Fibroblast of upper back skin (primary cell): Measurements from ENCODE around the gene ZNF124.

Experiments
- DNase-seq: peaks from one replicate; pipeline ENCODE4 v3.0.0-alpha.2; 2013

Gene ZNF124

DNA sequence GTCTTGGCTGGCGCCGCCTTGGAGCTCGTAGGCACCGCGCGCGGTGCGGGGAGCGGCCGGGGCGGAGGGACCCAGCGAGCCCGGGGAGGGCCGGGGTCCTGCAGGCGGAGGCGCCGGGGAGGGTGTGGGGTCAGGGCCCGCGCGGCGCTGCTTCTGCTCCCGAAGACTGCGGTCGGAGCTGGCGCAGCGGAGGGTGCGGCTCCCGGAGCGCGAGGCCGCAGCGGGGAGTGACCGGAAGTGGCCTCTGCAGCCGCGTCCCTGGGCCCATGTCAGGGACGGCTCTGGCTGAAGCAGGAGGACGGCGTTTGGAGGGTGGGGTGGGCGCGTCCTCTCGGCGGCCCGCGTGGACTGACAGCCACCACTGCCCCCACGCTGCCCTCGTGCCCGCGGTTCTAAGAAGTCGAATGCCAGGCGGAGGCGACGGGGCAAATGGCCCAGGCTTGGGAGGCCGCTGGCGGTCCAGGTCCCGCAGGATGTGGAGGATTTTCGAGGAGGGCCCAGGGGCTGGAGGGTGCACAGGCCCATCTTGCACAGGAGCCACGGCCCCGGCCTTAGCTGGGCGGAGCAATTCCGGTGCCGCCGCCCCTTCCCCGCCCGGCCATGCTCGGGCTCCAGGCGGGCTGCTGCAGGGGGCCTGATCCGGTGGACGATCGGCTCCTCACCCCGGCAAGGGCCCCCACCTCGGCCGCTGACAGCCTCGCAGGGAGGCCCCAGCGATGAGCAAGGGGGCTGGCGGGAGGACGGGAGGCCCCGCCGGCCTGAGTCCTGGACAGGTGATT, 59.9 kb downstream of the ZNF124 start:
- DNase-seq, result peak; percentile 21

DNA sequence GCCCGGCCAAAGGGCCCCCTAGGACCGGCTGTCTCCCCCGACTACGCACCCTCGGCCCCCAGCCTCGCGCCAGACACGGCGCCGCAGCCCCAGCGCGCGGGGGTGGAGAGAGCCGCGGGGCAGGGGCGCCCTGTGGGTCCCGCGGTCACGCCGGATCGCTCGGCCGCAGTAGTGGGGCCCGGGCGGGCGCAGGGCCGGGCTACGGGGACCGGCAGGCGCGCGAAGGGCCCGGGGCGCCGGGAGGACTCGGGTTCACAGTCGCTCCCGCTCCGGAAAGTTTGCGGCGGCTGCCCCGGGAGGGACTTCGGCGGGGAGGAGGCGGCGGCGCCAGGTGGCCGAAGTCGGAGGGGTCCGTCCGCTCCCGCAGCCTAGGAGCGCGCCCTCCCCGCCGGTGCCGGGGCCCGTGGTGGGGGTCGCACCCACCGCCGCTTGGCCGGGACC, 60.5 kb downstream of the ZNF124 start:
- DNase-seq, result no peak

DNA sequence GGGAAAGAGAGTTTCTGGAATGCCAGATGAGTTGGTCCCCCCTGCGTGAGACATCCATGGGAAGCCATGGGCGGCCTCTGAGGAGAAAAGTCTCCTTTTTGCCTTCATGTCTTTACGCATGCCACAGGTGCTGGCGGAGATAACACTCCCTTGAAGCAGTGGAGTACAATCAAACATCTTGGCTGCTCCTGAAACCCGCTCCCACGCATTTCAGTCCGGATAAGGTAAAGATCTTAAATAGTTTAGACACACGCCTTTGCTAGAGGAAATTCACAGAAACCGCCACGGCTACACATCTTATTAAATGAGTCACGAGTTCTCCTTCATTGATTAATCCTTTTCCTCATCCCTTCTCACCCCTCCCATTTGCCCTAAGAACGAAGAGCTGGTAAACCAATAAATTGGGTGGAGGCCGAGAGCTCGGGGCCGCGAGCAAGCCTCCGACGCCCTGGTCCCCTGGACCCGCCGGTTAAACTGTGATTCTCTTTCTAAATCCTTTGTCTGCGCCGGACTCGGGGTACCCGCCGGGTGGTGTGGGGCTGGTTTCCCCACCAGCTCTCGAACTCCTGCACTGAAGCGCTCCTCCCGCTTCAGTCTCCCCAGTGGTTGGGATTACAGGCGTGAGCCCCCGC, 61.1 kb downstream of the ZNF124 start:
- peak; percentile 17 for DNase-seq

DNA sequence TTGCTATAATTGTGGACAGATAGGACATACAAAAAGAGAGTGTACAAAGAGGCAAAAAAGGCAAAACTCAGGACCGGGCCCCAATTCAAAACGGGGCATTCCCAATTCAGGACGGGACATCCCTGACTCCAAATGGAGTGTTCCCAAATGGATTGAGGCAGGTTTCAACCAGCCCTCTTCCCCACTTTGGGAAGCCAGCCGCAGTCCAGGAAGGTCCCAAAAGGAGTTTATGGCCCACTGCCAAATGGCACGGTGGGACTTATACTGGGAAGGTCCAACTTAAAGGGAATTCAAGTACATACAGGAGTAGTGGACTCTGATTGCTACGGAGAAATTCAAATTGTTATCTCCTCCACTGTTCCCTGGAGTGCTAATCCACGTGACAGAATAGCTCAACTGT, 64.1 kb downstream of the ZNF124 start:
- no peak for DNase-seq

DNA sequence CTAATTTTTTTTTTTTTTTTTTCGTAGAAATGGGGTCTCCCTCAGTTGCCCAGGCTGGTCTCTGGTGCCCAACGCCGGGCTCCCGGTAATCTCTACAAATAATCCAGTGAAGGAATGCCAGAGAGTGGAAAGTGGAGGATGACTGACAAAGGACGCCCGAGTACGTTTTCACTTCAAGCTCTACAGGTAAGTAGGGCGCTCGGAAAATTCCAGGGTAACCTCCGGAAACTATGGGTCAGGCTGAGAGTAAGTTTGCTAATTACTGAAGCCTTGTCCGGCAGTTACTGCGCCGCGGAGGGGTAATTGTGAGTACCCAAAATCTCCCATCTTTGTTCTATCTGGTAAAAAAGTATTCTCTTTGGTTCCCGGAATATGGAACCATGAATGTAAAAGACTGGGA, 65.9 kb downstream of the ZNF124 start:
- DNase-seq, result no peak
